ENCODE measurements around the gene TUBG1.

DNA sequence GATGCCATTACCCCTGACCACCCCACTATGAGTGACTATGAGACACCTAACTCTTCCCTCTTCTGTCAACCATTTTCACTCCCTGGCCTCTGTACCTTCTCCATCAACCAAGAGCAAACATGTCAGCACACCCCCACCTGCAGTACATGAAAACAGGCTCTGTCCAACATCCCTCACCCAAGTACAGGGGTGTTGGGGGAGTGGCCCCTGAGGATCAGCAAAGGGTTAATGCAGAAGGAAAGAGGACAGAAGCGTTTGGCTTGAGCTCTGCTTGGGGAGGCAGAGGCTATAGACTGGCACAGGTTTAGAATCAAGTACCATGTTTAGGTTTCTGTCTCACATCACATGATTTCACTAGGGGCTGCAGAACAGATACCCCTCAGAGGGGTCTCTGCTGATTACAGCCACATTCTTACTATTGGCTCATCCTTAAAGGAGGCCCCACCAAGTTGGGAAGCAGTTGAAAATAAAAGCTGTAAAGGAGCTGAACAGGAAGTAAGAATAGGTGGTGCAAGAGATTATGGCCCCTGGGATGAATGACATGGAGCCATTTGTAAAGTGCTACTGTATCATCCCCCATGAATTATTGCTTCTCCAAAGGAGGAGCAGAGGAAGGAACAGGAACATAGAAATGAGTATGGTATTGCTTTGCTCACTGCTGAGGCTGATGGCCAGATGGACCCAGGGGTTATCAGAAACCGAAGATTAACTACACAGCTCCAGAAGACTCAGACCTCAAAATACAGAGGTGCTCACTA lies 29.5 kb upstream of the TUBG1 start:
- TF ChIP-seq POLR2AphosphoS5 (IDR thresholded peaks at IDR 0.05; ENCODE audit: borderline replicate concordance, low read depth, low read length) (no peak), FOXP2 (optimal IDR thresholded peaks at IDR 0.05; ENCODE audit: control extremely low read depth, extremely low read length, insufficient read depth) (no peak), EZH2 (IDR thresholded peaks at IDR 0.05) (no peak)
